GM12801 (cell line): Measurements from ENCODE around the gene IRGC.

Source experiments
- TF ChIP-seq, protein P1 (sequence below): IDR thresholded peaks from one replicate; pipeline ENCODE4 v1.5.1; 2011; ENCODE audit warnings: control low read depth; ENCODE audit not compliant: insufficient read length; ENCODE audit errors: extremely low read depth

The IRGC gene

DNA sequence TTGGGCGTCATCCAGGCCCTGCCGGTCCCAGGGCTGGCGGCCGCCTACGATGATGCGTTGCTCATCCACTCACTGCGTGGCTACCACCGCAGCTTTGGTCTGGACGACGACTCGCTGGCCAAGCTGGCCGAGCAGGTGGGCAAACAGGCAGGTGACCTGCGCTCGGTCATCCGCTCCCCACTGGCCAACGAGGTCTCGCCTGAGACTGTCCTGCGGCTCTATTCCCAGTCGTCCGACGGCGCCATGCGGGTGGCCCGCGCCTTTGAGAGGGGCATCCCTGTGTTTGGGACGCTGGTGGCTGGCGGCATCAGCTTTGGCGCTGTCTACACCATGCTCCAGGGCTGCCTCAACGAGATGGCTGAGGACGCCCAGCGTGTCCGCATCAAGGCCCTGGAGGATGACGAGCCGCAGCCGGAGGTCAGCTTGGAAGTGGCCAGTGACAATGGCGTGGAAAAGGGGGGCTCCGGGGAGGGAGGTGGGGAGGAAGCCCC lies 3.5 kb downstream of the IRGC start:
- TF ChIP-seq, protein P1, sequence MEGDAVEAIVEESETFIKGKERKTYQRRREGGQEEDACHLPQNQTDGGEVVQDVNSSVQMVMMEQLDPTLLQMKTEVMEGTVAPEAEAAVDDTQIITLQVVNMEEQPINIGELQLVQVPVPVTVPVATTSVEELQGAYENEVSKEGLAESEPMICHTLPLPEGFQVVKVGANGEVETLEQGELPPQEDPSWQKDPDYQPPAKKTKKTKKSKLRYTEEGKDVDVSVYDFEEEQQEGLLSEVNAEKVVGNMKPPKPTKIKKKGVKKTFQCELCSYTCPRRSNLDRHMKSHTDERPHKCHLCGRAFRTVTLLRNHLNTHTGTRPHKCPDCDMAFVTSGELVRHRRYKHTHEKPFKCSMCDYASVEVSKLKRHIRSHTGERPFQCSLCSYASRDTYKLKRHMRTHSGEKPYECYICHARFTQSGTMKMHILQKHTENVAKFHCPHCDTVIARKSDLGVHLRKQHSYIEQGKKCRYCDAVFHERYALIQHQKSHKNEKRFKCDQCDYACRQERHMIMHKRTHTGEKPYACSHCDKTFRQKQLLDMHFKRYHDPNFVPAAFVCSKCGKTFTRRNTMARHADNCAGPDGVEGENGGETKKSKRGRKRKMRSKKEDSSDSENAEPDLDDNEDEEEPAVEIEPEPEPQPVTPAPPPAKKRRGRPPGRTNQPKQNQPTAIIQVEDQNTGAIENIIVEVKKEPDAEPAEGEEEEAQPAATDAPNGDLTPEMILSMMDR: no peak

DNA sequence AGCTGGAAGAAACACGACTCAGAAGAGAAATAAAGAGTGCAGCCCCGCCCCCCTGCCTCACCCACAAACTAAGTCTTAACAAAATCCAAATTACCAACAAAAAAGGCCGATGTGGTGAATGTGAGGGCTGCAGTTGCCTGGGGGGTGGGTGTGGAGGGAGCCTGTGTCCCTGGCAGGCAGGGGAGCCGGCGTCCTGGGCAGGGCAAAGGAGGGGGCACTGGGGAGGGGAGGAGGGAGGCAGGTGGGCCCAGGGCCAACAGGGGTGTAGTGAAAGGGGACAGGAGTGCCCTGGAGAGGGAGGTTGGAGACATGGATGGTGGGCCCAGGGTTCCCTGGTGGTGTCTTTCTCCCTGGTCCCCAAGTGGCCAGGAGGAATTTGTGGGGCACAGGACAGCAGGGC lies 4.0 kb downstream of the IRGC start:
- TF ChIP-seq, protein P1: no peak

DNA sequence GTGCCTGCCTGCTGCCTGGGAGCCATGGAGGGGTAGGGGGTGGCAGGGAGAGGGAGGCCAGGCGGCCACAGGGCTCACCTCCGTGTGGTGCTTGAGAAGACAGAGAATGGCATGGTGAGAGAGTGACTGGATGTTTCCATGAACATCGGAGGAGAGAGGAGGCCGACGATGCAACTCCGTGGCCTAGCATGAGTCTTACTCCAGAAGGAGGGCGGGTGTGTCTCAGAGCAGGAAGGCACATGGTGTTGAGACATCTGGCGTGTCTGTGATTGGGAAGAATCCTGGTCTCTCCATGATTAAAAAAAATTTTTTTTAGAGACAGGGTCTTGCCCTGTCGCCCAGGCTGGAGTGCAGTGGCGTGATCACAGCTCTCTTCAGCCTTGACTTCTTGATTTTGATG lies 5.1 kb downstream of the IRGC start:
- TF ChIP-seq, protein P1: no peak

DNA sequence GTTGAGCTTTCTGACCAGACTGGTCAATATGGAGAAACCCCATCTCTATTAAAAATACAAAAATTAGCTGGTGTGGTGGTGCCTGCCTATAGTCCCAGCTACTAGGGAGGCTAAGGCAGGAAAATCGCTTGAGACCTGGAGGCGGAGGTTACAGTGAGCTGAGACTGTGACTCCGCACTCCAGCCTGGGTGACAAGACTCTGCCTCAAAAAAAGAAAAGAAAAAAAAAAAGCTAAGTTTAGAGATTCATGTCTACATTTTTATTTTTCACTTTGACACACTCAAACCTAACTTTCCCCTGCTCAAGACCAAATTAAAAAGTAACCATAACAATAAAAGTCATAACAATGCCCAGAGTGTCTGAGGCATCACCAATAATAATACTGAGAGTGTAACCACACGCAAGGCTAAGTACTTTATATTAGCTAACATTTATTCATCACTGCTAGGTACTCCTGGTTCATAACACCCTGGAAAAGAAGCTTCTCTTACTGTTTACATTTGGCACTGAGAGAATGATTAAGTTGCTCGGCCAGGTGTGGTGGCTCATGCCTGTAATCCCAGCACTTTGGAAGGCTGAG lies 5.7 kb downstream of the IRGC start:
- TF ChIP-seq, protein P1: no peak

DNA sequence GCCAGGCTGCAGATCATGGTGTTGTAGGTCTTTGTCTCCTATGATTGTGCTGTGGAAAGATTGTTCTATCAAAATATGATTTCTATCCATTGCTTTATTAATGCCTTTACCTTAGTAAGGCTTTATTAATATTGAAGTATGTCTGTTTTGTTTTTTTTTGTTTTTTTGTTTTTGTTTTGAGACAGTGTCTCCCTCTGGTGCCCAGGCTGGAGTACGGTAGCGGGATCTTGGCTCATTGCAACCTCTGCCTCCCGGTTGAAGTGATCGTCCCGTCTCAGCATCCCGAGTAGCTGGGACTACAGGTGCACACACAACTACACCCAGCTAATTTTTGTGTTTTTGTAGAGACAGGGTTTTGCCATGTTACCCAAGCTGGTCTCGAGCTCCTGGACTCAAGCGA lies 7.7 kb downstream of the IRGC start:
- TF ChIP-seq, protein P1: no peak

DNA sequence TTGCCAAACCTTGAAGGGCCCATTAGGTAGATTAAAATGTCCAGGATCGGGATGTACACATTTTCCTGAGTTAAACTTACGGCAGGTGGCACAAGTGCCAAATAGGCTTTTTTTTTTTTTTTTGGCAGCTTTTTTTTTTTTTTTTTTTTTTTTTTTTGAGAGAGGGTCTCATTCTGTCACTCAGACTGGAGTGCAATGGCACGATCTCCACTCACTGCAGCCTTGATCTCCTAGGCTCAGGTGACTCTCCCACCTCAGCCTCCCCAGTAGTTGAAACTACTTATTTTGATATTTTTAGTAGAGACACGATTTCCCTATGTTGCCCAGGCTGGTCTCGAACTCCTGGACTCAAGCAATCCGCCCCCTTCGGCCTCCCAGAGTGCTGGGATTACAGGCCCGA lies 9.0 kb downstream of the IRGC start:
- TF ChIP-seq, protein P1: no peak

DNA sequence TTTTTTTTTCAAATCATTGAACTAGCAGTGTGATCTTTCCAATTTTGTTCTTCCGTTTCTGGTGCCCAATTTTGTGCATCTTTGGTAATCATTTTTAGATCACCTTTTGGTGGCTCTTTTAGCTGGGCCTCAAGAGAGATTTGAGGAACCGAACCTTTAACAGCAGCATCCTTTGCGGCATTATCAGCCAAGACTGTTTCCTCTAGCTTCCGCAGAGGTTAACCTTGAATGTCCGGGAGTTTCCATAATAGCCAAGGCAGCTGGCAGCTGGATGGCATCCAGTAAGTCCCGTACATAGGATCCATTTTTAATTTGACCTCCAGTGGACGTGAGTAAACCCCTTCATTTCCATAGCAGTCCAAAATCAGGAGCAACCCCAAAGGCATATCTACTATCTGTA lies 9.6 kb downstream of the IRGC start:
- TF ChIP-seq, protein P1: no peak
